NB4 (cell line): ENCODE results near the gene FANCC.

Experiments
- MYC ChIP-seq: IDR thresholded peaks from 2 replicates; pipeline ENCODE4 v1.6.1; 2011; ENCODE audit warnings: low read depth, low read length
- POLR2A ChIP-seq: IDR thresholded peaks from 2 replicates; pipeline ENCODE4 v1.6.1; 2011; ENCODE audit warnings: mild to moderate bottlenecking; ENCODE audit not compliant: insufficient read length; ENCODE audit errors: extremely low read depth
- TF ChIP-seq, protein P1 (sequence below): IDR thresholded peaks from one replicate; pipeline ENCODE4 v1.5.1; 2012; ENCODE audit warnings: low read depth, low read length
- TF ChIP-seq, protein P2 (sequence below): IDR thresholded peaks from 2 replicates; pipeline ENCODE4 v1.6.1; 2011; ENCODE audit warnings: low read depth, low read length

DNA sequence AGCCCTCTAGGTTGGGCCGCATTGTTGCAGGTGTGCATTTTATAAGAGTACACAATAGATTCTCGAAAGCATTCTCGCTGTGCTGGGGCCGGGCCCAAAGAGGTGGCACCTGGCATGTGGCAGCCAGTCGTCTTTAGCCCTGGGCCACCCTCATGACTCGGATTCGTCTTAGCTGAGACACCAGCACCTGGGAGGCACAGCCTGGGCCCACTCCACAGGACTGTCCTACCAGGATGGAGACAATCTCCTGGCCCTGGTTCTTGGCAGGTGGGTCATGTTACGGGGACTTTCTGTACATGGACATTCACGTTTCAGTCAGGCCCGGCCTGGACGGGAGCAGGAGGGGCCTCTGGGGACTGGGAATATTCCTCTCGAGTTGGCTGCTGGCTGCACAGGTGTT is 212.5 kb downstream of the FANCC start:
- TF ChIP-seq, protein P1, sequence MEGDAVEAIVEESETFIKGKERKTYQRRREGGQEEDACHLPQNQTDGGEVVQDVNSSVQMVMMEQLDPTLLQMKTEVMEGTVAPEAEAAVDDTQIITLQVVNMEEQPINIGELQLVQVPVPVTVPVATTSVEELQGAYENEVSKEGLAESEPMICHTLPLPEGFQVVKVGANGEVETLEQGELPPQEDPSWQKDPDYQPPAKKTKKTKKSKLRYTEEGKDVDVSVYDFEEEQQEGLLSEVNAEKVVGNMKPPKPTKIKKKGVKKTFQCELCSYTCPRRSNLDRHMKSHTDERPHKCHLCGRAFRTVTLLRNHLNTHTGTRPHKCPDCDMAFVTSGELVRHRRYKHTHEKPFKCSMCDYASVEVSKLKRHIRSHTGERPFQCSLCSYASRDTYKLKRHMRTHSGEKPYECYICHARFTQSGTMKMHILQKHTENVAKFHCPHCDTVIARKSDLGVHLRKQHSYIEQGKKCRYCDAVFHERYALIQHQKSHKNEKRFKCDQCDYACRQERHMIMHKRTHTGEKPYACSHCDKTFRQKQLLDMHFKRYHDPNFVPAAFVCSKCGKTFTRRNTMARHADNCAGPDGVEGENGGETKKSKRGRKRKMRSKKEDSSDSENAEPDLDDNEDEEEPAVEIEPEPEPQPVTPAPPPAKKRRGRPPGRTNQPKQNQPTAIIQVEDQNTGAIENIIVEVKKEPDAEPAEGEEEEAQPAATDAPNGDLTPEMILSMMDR = no peak
- TF ChIP-seq MYC = no peak
- TF ChIP-seq POLR2A = no peak
- TF ChIP-seq, protein P2, sequence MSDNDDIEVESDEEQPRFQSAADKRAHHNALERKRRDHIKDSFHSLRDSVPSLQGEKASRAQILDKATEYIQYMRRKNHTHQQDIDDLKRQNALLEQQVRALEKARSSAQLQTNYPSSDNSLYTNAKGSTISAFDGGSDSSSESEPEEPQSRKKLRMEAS = no peak
